HEK293 (cell line): ENCODE measurements around the gene CSPG4.
A peak's percentile ranks its signal among the peaks of the same experiment; 100 is the strongest.

Experiments used
- CTCF ChIA-PET: fragments of 350-600 bp; formaldehyde crosslinking; extraction: SDS; loops from one replicate; lab custom pipeline; 2021; ENCODE audit warnings: antibody characterized with exemption; lab: Yijun Ruan, JAX
- POLR2A ChIA-PET: fragments of 300-600 bp; formaldehyde crosslinking; extraction: SDS; loops from one replicate; lab custom pipeline; 2020; ENCODE audit warnings: antibody characterized with exemption, inconsistent platforms; lab: Yijun Ruan, JAX
- H3K27ac ChIP-seq: fragments of 200-500 bp; sonication (Bioruptor generic); 2 replicates; pipeline ENCODE4 v1.5.1; 2014; ENCODE audit warnings: low read depth, low read length, control low read depth, inconsistent platforms; ENCODE audit errors: extremely low read depth
- H3K36me3 ChIP-seq, 2 experiments: fragments of 200-500 bp in 1 of 2; sonication (Bioruptor generic) in 1 of 2; 1 replicate in 1 of 2; 2 replicates in 1 of 2; pipeline ENCODE4 v1.5.1; 2014 to 2017; ENCODE audit warnings: inconsistent platforms in 2 of 2, low read length in 2 of 2; ENCODE audit not compliant: control insufficient read depth in 2 of 2, insufficient read depth in 1 of 2
- H3K4me1 ChIP-seq: fragments of 200-500 bp; sonication (Bioruptor generic); 2 replicates; pipeline ENCODE4 v1.5.1; 2014; ENCODE audit warnings: mild to moderate bottlenecking, low read length, inconsistent platforms; ENCODE audit not compliant: control insufficient read depth, insufficient read depth
- H3K4me3 ChIP-seq: 2 replicates; pipeline ENCODE4 v1.5.1; 2011; ENCODE audit warnings: low read depth, mild to moderate bottlenecking, control low read depth, low read length, moderate library complexity
- H3K9me3 ChIP-seq: fragments of 200-500 bp; sonication (Bioruptor generic); 2 replicates; pipeline ENCODE4 v1.5.1; 2014; ENCODE audit warnings: low read depth, low read length, inconsistent platforms; ENCODE audit not compliant: control insufficient read depth, insufficient read depth
- GLI4 ChIP-seq: fragments of 450-650 bp; formaldehyde crosslinking; IDR thresholded peaks from 2 replicates; pipeline ENCODE4 v1.5.1; 2016; ENCODE audit warnings: missing biosample characterization, missing genetic modification characterization
- INSM2 ChIP-seq: fragments of 450-650 bp; formaldehyde crosslinking; IDR thresholded peaks from 2 replicates; pipeline ENCODE4 v1.5.1; 2016; ENCODE audit warnings: missing biosample characterization, missing genetic modification characterization
- MZF1 ChIP-seq: fragments of 450-650 bp; formaldehyde crosslinking; IDR thresholded peaks from 2 replicates; pipeline ENCODE4 v1.5.1; 2017; ENCODE audit warnings: missing biosample characterization, missing genetic modification characterization, borderline replicate concordance
- PATZ1 ChIP-seq: fragments of 450-650 bp; formaldehyde crosslinking; IDR thresholded peaks from 2 replicates; pipeline ENCODE4 v1.5.1; 2016; ENCODE audit warnings: missing biosample characterization, missing genetic modification characterization
- PRDM2 ChIP-seq: fragments of 450-650 bp; formaldehyde crosslinking; IDR thresholded peaks from 2 replicates; pipeline ENCODE4 v1.5.1; 2016; ENCODE audit warnings: missing biosample characterization, missing genetic modification characterization, borderline replicate concordance
- ZNF169 ChIP-seq: fragments of 450-650 bp; formaldehyde crosslinking; IDR thresholded peaks from 2 replicates; pipeline ENCODE4 v1.5.1; 2016; ENCODE audit warnings: missing biosample characterization, missing genetic modification characterization
- ZNF362 ChIP-seq: fragments of 450-650 bp; formaldehyde crosslinking; IDR thresholded peaks from 2 replicates; pipeline ENCODE4 v1.5.1; 2016; ENCODE audit warnings: missing biosample characterization, missing genetic modification characterization
- ZNF391 ChIP-seq: fragments of 450-650 bp; formaldehyde crosslinking; IDR thresholded peaks from 2 replicates; pipeline ENCODE4 v1.5.1; 2016; ENCODE audit warnings: low read depth, missing biosample characterization, missing genetic modification characterization, borderline replicate concordance
- ZNF518A ChIP-seq: fragments of 450-650 bp; formaldehyde crosslinking; conservative IDR thresholded peaks from 2 replicates; pipeline ENCODE4 v1.5.1; 2016; ENCODE audit warnings: low read depth, missing biosample characterization, missing genetic modification characterization
- ZNF560 ChIP-seq: fragments of 450-650 bp; formaldehyde crosslinking; IDR thresholded peaks from 2 replicates; pipeline ENCODE4 v1.5.1; 2017; ENCODE audit warnings: missing biosample characterization, missing genetic modification characterization, borderline replicate concordance
- ZNF585B ChIP-seq: fragments of 450-650 bp; formaldehyde crosslinking; IDR thresholded peaks from 2 replicates; pipeline ENCODE4 v1.5.1; 2016; ENCODE audit warnings: missing biosample characterization, missing genetic modification characterization
- ZNF658 ChIP-seq: fragments of 450-650 bp; formaldehyde crosslinking; IDR thresholded peaks from 2 replicates; pipeline ENCODE4; 2016; ENCODE audit warnings: missing biosample characterization, missing genetic modification characterization
- ZNF677 ChIP-seq: fragments of 450-650 bp; IDR thresholded peaks from 2 replicates; pipeline ENCODE4 v1.5.0; 2018; ENCODE audit warnings: missing biosample characterization, mild to moderate bottlenecking, missing genetic modification characterization, moderate library complexity
- ZNF692 ChIP-seq: fragments of 450-650 bp; formaldehyde crosslinking; IDR thresholded peaks from 2 replicates; pipeline ENCODE4 v1.5.1; 2016; ENCODE audit warnings: missing biosample characterization, missing genetic modification characterization
- ZNF704 ChIP-seq: fragments of 450-650 bp; formaldehyde crosslinking; IDR thresholded peaks from 2 replicates; pipeline ENCODE4 v1.5.1; 2016; ENCODE audit warnings: missing biosample characterization, missing genetic modification characterization
- ZNF791 ChIP-seq: fragments of 450-650 bp; formaldehyde crosslinking; IDR thresholded peaks from 2 replicates; pipeline ENCODE4 v1.5.1; 2016; ENCODE audit warnings: missing biosample characterization, missing genetic modification characterization

CSPG4 gene

GRCh38 chr15:75712668-75713337 lies at the start of gene CSPG4:
CSPG4 (minus strand) TSS chr15:75712848; CDS start chr15:75712755, 93 bp downstream.
- Histone ChIP-seq H3K27ac (peak within 1 kb of the TSS; percentile 40; the same call in 1 of the 2 replicates), H3K4me1 (peaks cover 6% of the 10 kb centered on the region; the same call in 1 of the 2 replicates), H3K4me3 (no peak within 1 kb of the TSS; the same call in 1 of the 2 replicates), H3K36me3 (no peaks in the 10 kb centered on the region), H3K9me3 (no peaks in the 10 kb centered on the region)
- ChIA-PET POLR2A (interaction anchor here (0.6 to 1.4 kb wide), 4 partner anchors 11 to 261 kb away, joined by 3 to 7 read pairs (median 5); partner anchors contain the start of gene SIN3A), CTCF (interaction anchor here (0.6 to 2.2 kb wide), 4 partner anchors 11 to 90 kb away, joined by 3 to 9 read pairs (median 4); a partner anchor contains a TSS)
- TF ChIP-seq ZNF677 (tag by site-specific recombination) (no peak), ZNF704 (tag by site-specific recombination) (no peak), MZF1 (tag by site-specific recombination) (no peak), ZNF362 (tag by site-specific recombination) (no peak), PRDM2 (tag by site-specific recombination) (no peak), ZNF692 (tag by site-specific recombination) (no peak; the same call in 1 of the 2 replicates), ZNF791 (no peak), INSM2 (tag by site-specific recombination) (no peak), PATZ1 (tag by site-specific recombination) (peak; percentile 79), ZNF391 (tag by site-specific recombination) (no peak), ZNF169 (tag by site-specific recombination) (no peak), ZNF658 (tag by site-specific recombination) (no peak), GLI4 (no peak), ZNF518A (tag by site-specific recombination) (no peak), ZNF585B (tag by site-specific recombination) (no peak), ZNF560 (tag by site-specific recombination) (no peak)
